ENCODE measurements around the gene TRPC4. TPM values are rescaled to one million over a fixed set of nuclear protein-coding genes. Genes with fewer than 3 reads are reported as not detected.

TRPC4 gene
- total RNA-seq, 1 experiment from 2014 or later: 8.0 TPM

- TF ChIP-seq PREB (CRISPR knock-in tag; IDR thresholded peaks at IDR 0.05; ENCODE audit: borderline replicate concordance): no peak
- TF ChIP-seq ATF6 (CRISPR knock-in tag; IDR thresholded peaks at IDR 0.05): no peak
- no peak for TF ChIP-seq ZNF396 (CRISPR knock-in tag; IDR thresholded peaks at IDR 0.05; ENCODE audit: borderline replicate concordance)
- no peak for TF ChIP-seq TP53 (CRISPR knock-in tag; IDR thresholded peaks at IDR 0.05)
- no peak for TF ChIP-seq TCF7 (CRISPR knock-in tag; IDR thresholded peaks at IDR 0.05; ENCODE audit: low read depth)
- TF ChIP-seq NR2C2 (CRISPR knock-in tag; IDR thresholded peaks at IDR 0.05): no peak
- TF ChIP-seq TEAD1 (CRISPR knock-in tag; IDR thresholded peaks at IDR 0.05): no peak
- no peak for TF ChIP-seq ZNF425 (CRISPR knock-in tag; conservative IDR thresholded peaks at IDR 0.05)
- TF ChIP-seq, protein P1, sequence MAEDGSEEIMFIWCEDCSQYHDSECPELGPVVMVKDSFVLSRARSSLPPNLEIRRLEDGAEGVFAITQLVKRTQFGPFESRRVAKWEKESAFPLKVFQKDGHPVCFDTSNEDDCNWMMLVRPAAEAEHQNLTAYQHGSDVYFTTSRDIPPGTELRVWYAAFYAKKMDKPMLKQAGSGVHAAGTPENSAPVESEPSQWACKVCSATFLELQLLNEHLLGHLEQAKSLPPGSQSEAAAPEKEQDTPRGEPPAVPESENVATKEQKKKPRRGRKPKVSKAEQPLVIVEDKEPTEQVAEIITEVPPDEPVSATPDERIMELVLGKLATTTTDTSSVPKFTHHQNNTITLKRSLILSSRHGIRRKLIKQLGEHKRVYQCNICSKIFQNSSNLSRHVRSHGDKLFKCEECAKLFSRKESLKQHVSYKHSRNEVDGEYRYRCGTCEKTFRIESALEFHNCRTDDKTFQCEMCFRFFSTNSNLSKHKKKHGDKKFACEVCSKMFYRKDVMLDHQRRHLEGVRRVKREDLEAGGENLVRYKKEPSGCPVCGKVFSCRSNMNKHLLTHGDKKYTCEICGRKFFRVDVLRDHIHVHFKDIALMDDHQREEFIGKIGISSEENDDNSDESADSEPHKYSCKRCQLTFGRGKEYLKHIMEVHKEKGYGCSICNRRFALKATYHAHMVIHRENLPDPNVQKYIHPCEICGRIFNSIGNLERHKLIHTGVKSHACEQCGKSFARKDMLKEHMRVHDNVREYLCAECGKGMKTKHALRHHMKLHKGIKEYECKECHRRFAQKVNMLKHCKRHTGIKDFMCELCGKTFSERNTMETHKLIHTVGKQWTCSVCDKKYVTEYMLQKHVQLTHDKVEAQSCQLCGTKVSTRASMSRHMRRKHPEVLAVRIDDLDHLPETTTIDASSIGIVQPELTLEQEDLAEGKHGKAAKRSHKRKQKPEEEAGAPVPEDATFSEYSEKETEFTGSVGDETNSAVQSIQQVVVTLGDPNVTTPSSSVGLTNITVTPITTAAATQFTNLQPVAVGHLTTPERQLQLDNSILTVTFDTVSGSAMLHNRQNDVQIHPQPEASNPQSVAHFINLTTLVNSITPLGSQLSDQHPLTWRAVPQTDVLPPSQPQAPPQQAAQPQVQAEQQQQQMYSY (CRISPR knock-in tag; IDR thresholded peaks at IDR 0.05): no peak
Observed at GRCh38 chr13:37884026-37884425, 14.5 kb upstream of the TRPC4 start (continued).

GRCh38 chr13:37878921-37879320, 9.3 kb upstream of the TRPC4 start:
- Mint-ChIP-seq H3K4me3 (no peak overlapping the region), H3K27ac (no peak overlapping the region), H3K36me3 (no peaks in the 10 kb centered on the region), H3K4me1 (0 out of 2 replicates have a peak, but pooled peaks cover 3% of the 10 kb centered on the region), H3K9me3 (no peaks in the 10 kb centered on the region), H3K27me3 (ENCODE audit: low read depth) (no peaks in the 10 kb centered on the region)
- ATAC-seq (no peak), DNase-seq (ENCODE audit: low spot score) (no peak)
- CTCF ChIA-PET: interaction anchor here (1.9 kb wide), 1 partner anchor 9 kb away, joined by 6 read pairs; the partner anchor contains the start of gene TRPC4
- POLR2A ChIA-PET: no interaction called here
- TF ChIP-seq ZNF263 (CRISPR knock-in tag; IDR thresholded peaks at IDR 0.05; ENCODE audit: low read depth): no peak
- TF ChIP-seq JAZF1 (CRISPR knock-in tag; IDR thresholded peaks at IDR 0.05): no peak
- TF ChIP-seq ATF6 (CRISPR knock-in tag; IDR thresholded peaks at IDR 0.05): no peak
- TF ChIP-seq ZNF281 (CRISPR knock-in tag; IDR thresholded peaks at IDR 0.05): no peak
- no peak for TF ChIP-seq CDX4 (CRISPR knock-in tag; IDR thresholded peaks at IDR 0.05; ENCODE audit: borderline replicate concordance)
- no peak for TF ChIP-seq FOXP4 (CRISPR knock-in tag; IDR thresholded peaks at IDR 0.05)
- TF ChIP-seq AR (CRISPR knock-in tag; IDR thresholded peaks at IDR 0.05): no peak

Data from WTC11 (cell line).